ENCODE measurements around the gene GALNT15. TPM values are rescaled to one million over a fixed set of nuclear protein-coding genes. Genes with fewer than 3 reads are reported as not detected.

GALNT15 gene
- total and polyA plus RNA-seq, 2 donors (not counting 3 experiments of a cell fraction or from before 2014, with no cell fraction given), result 0.87 to 5.4 TPM

GRCh38 chr3:16240229-16241023 lies 65.9 kb downstream of the GALNT15 start:
- no TSS peak for BruUV-seq (replicated peaks)
- dilution Hi-C loops (cut with MboI; ENCODE audit: extremely low pct_ligation_motif_present, low sequenced_read_pairs) (no loop called here), intact Hi-C loops (cut with micrococcal nuclease) (no loop called here)
- H4K20me1 ChIP-seq (replicated peaks; ENCODE audit: control insufficient read depth, extremely low read depth, insufficient read depth, low read length), result no peaks in the 10 kb centered on the region
- no peak for TF ChIP-seq EZH2 (IDR thresholded peaks at IDR 0.05; ENCODE audit: borderline replicate concordance, low read depth, low read length, severe bottlenecking)
- no peak for TF ChIP-seq GATA2 (IDR thresholded peaks at IDR 0.05; ENCODE audit: insufficient read depth, insufficient read length, low read depth, low read length)
- no peak for TF ChIP-seq JUN (IDR thresholded peaks at IDR 0.05; ENCODE audit: borderline replicate concordance, insufficient read depth, insufficient read length, low read depth)
- no peak for TF ChIP-seq MAX (IDR thresholded peaks at IDR 0.05; ENCODE audit: insufficient read depth, insufficient read length)
- TF ChIP-seq POLR2AphosphoS5 (IDR thresholded peaks at IDR 0.05; ENCODE audit: insufficient read depth, low read depth, low read length), result no peak
- no peak for TF ChIP-seq CTCF (IDR thresholded peaks at IDR 0.05; ENCODE audit: extremely low read depth in 1 of 2, insufficient read depth in 1 of 2, low read depth in 1 of 2, low read length in 2 of 2)
- TF ChIP-seq MYC (IDR thresholded peaks at IDR 0.05; ENCODE audit: low read depth, low read length), result no peak
- TF ChIP-seq POLR2A (IDR thresholded peaks at IDR 0.05; ENCODE audit: low read depth, low read length), result no peak
- no peak for TF ChIP-seq FOS (IDR thresholded peaks at IDR 0.05; ENCODE audit: borderline replicate concordance, insufficient read depth, low read length)
- no peak overlapping the region for H2AFZ ChIP-seq (ENCODE audit: low read depth, low read length)
- H3K27me3 ChIP-seq (ENCODE audit: control insufficient read depth in 2 of 2, insufficient read depth in 2 of 2, low read length in 2 of 2), result no peaks in the 10 kb centered on the region
- no peak overlapping the region for H3K4me3 ChIP-seq (replicated peaks in 1 of 3; ENCODE audit: insufficient read depth in 1 of 3, low read depth in 1 of 3, low read length in 3 of 3)
- no peak overlapping the region for H3K27ac ChIP-seq (ENCODE audit: insufficient read depth, low read depth, low read length)
- H3K4me1 ChIP-seq (ENCODE audit: control insufficient read depth, extremely low read depth, insufficient read depth, low read length), result peaks cover 11% of the 10 kb centered on the region
- FAIRE-seq, result no peak
- H3K9ac ChIP-seq (replicated peaks; ENCODE audit: extremely low read depth, insufficient read depth, low read length), result no peak overlapping the region
- DNase-seq (ENCODE audit: low read depth, low spot score), result no peak
- H3K9me3 ChIP-seq (replicated peaks; ENCODE audit: control insufficient read depth, insufficient read depth, low read length), result no peaks in the 10 kb centered on the region
- H3K9me1 ChIP-seq (replicated peaks; ENCODE audit: control insufficient read depth, extremely low read depth, insufficient read depth, low read length), result no peaks in the 10 kb centered on the region
- CTCF ChIA-PET, result interaction anchor here (0.6 to 4.2 kb wide), 5 partner anchors 8 to 191 kb away, joined by 3 to 30 read pairs (median 3); no protein-coding TSS in a partner anchor
- H3K79me2 ChIP-seq (ENCODE audit: control insufficient read depth, insufficient read depth, low read length), result no peaks in the 10 kb centered on the region
- H3K36me3 ChIP-seq (ENCODE audit: control insufficient read depth in 2 of 2, extremely low read depth in 1 of 2, insufficient read depth in 2 of 2, low read length in 2 of 2), result no peaks in the 10 kb centered on the region
- POLR2A ChIA-PET, result no interaction called here
- H3K4me2 ChIP-seq (ENCODE audit: insufficient read depth, low read length), result no peak overlapping the region
